Activated B cell treated with CpG ODN at 0.5 μM for 24 hours (primary cell): ENCODE results near the gene SRGAP3. TPM values are rescaled to one million over a fixed set of nuclear protein-coding genes. Genes with fewer than 3 reads are reported as not detected.

Source experiments
- ATAC-seq: fragments of 200-7000 bp; cut with Tn5 transposase; one replicate; pipeline ENCODE4 v1.10.0; 2021; ENCODE audit warnings: low read depth, mild to moderate bottlenecking, moderate library complexity
- CTCF ChIA-PET: fragments of 350-600 bp; sonication (Branson Sonifier 250); formaldehyde crosslinking; loops from one replicate; lab custom pipeline; 2021; ENCODE audit warnings: antibody characterized with exemption; lab: Charles Lee
- POLR2A ChIA-PET: fragments of 350-600 bp; sonication (Branson Sonifier 250); formaldehyde crosslinking; loops from one replicate; lab custom pipeline; 2021; ENCODE audit warnings: antibody characterized with exemption; lab: Charles Lee
- DNase-seq: peaks from one replicate; pipeline ENCODE4 v3.0.0; 2022
- H3K27ac Mint-ChIP-seq: one replicate; pipeline ENCODE4 v1.8.0; 2020; ENCODE audit warnings: mixed read lengths
- H3K27me3 Mint-ChIP-seq: one replicate; pipeline ENCODE4 v1.8.0; 2021; ENCODE audit warnings: mixed read lengths
- H3K36me3 Mint-ChIP-seq: one replicate; pipeline ENCODE4 v1.8.0; 2021; ENCODE audit warnings: low read depth, mixed read lengths
- H3K4me1 Mint-ChIP-seq: one replicate; pipeline ENCODE4 v1.8.0; 2021; ENCODE audit warnings: mixed read lengths
- H3K4me3 Mint-ChIP-seq: one replicate; pipeline ENCODE4 v1.8.0; 2020; ENCODE audit warnings: mild to moderate bottlenecking, mixed read lengths
- H3K9me3 Mint-ChIP-seq: one replicate; pipeline ENCODE4 v1.8.0; 2020; ENCODE audit warnings: mixed read lengths
- intact Hi-C: fragments of 100-400 bp; cut with micrococcal nuclease; formaldehyde crosslinking; loops from one replicate; pipeline ENCODE4 v1.15.1; 2024
- total RNA-seq: library from RNA; stranded (reverse); gene quantifications from 2 replicates; pipeline ENCODE4 v1.2.3, GENCODE V29; 2022
- TF ChIP-seq, protein P1 (sequence below): fragments of 200-600 bp; IDR thresholded peaks from one replicate; pipeline ENCODE4 v1.8.0; 2022; ENCODE audit warnings: antibody characterized with exemption, mild to moderate bottlenecking

SRGAP3 gene
- total RNA-seq, 1 donor from 2014 or later, result 0.58 TPM

DNA sequence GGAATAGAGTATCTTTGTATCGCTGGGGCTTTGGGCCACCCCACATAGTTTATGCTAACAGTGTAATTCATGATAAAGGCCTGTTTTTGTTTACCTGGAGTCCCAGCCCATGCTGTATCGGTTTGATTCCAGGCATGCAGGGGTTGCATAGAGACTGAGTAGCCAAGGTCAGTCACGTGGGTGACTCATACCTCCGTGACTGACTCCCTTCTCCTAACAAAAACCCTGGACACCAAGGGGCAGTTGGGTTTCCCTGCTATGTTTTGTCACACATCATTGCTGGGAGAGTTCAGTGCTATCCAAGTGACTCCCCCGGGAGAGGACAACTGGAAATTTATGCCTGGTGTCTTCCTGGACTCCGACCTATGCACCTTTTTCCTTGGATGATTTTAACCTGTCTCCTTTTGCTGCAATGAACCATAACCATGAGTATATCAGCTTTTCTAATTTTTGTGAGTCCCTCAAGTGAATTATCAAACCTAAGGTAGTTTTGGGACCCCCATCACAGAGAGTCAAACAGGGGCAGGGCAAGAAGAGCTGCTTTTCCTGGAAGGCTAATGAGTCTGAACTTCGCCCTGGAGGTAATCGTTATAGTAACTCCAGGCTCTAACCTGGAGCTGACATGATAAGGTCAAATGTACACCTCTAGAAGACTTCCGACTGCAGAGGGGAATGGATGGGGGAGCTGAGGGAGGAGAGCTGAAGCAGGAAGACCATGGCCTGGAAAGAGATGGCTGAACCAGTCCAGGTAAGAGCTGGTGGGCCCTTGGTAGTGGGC lies 57.0 kb downstream of the SRGAP3 start:
- no peak overlapping the region for H3K4me3 Mint-ChIP-seq
- H3K9me3 Mint-ChIP-seq, result no peaks in the 10 kb centered on the region
- ChIA-PET POLR2A (no interaction called here), CTCF (no interaction called here)
- intact Hi-C loops, result no loop called here
- H3K4me1 Mint-ChIP-seq, result no peaks in the 10 kb centered on the region
- ATAC-seq (no peak), DNase-seq (no peak)
- H3K27me3 Mint-ChIP-seq, result peaks cover 3% of the 10 kb centered on the region
- H3K27ac Mint-ChIP-seq, result no peak overlapping the region
- H3K36me3 Mint-ChIP-seq, result no peaks in the 10 kb centered on the region
- TF ChIP-seq, protein P1, sequence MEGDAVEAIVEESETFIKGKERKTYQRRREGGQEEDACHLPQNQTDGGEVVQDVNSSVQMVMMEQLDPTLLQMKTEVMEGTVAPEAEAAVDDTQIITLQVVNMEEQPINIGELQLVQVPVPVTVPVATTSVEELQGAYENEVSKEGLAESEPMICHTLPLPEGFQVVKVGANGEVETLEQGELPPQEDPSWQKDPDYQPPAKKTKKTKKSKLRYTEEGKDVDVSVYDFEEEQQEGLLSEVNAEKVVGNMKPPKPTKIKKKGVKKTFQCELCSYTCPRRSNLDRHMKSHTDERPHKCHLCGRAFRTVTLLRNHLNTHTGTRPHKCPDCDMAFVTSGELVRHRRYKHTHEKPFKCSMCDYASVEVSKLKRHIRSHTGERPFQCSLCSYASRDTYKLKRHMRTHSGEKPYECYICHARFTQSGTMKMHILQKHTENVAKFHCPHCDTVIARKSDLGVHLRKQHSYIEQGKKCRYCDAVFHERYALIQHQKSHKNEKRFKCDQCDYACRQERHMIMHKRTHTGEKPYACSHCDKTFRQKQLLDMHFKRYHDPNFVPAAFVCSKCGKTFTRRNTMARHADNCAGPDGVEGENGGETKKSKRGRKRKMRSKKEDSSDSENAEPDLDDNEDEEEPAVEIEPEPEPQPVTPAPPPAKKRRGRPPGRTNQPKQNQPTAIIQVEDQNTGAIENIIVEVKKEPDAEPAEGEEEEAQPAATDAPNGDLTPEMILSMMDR, result no peak

DNA sequence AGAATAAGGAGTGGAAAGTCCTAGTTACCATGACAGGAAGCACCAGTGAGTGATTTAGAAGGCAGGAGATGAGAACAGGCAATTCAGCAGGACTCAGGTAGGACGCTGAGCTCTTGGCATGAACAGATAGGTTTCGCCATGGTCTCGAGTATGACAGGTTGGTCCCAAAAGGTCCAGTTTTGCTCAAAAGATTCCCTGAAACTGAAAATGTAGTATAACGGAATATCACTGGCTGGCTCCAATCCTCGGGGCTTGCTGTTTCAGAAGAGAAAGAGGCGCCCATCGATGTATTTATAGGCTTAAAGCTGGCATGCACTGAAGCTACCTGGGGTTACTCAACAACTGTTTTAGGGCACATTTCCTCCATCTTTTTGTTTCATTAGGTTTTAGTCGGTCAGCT lies 59.2 kb downstream of the SRGAP3 start:
- Mint-ChIP-seq H3K9me3 (no peaks in the 10 kb centered on the region), H3K27me3 (peaks cover 5% of the 10 kb centered on the region), H3K27ac (no peak overlapping the region), H3K36me3 (no peaks in the 10 kb centered on the region), H3K4me1 (no peaks in the 10 kb centered on the region), H3K4me3 (no peak overlapping the region)
- DNase-seq, result no peak
- no peak for ATAC-seq
- TF ChIP-seq, protein P1, result no peak
- POLR2A ChIA-PET, result no interaction called here
- CTCF ChIA-PET, result no interaction called here
- intact Hi-C loops, result no loop called here

- ChIA-PET POLR2A (no interaction called here), CTCF (no interaction called here)
- Mint-ChIP-seq H3K4me1 (no peaks in the 10 kb centered on the region), H3K36me3 (no peaks in the 10 kb centered on the region), H3K27ac (no peak overlapping the region), H3K27me3 (peaks cover 5% of the 10 kb centered on the region), H3K4me3 (no peak overlapping the region), H3K9me3 (no peaks in the 10 kb centered on the region)
- intact Hi-C loops, result no loop called here
- no peak for DNase-seq
- no peak for ATAC-seq
- TF ChIP-seq, protein P1, result no peak
Observed at GRCh38 chr3:9188583-9188982, 60.9 kb downstream of the SRGAP3 start.

DNA sequence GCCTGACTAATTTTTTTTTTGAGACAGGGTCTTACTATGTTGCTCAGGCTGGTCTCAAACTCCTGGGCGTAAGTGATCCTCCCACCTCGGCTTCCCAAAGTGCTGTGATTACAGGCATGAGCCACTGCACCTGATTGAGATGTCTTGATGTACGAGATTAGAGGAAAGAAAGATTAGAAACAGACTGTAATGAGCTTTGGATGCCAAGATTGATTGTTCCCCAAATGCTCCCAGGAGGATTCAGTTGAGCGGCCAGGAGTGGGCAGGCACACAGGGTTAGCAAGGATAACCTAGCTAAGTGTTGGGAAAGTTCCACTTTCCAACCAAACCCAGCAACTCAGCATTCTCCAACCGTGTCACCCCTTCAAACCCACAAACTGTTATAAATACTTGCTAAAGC lies 63.7 kb downstream of the SRGAP3 start:
- Mint-ChIP-seq H3K36me3 (no peaks in the 10 kb centered on the region), H3K4me3 (no peak overlapping the region), H3K4me1 (peaks cover 6% of the 10 kb centered on the region), H3K27ac (no peak overlapping the region), H3K27me3 (peaks cover 5% of the 10 kb centered on the region), H3K9me3 (no peaks in the 10 kb centered on the region)
- no peak for DNase-seq
- TF ChIP-seq, protein P1, result no peak
- ATAC-seq, result no peak
- ChIA-PET POLR2A (no interaction called here), CTCF (no interaction called here)
- intact Hi-C loops, result no loop called here

- intact Hi-C loops, result no loop called here
- peaks cover 4% of the 10 kb centered on the region for H3K27me3 Mint-ChIP-seq
- ChIA-PET POLR2A (no interaction called here), CTCF (no interaction called here)
- H3K9me3 Mint-ChIP-seq, result no peaks in the 10 kb centered on the region
- H3K36me3 Mint-ChIP-seq, result no peaks in the 10 kb centered on the region
- H3K27ac Mint-ChIP-seq, result no peak overlapping the region
- no peak for ATAC-seq
- no peak for DNase-seq
- H3K4me3 Mint-ChIP-seq, result no peak overlapping the region
- TF ChIP-seq, protein P1, result no peak
- H3K4me1 Mint-ChIP-seq, result peaks cover 12% of the 10 kb centered on the region
Observed at GRCh38 chr3:9185046-9185445, 64.4 kb downstream of the SRGAP3 start.
